BLaER1 treated with 17β-estradiol and CSF1 and Interleukin-3, amounts not matched to agents 10 nM and 100 nM (cell line): ENCODE data around the gene OBSCN.
"Not testable (repeated sequence)": the region's sequence is repeated elsewhere in the genome, so short reads cannot be mapped to it uniquely, and the experiment has no call there.

Experiments used
- H3K27ac ChIP-seq, 11 experiments: shearing (Covaris generic); formaldehyde crosslinking; 2 replicates each; pipeline ENCODE4 v1.8.1; 2022
- H3K27me3 ChIP-seq, 11 experiments: shearing (Covaris generic); formaldehyde crosslinking; 2 replicates each; pipeline ENCODE4 v1.8.1; 2022
- H3K36me3 ChIP-seq, 11 experiments: shearing (Covaris generic); formaldehyde crosslinking; 2 replicates each; pipeline ENCODE4 v1.8.1; 2022
- H3K4me1 ChIP-seq, 10 experiments: shearing (Covaris generic); formaldehyde crosslinking; 2 replicates each; pipeline ENCODE4 v1.8.1; 2022
- H3K4me2 ChIP-seq, 11 experiments: shearing (Covaris generic); formaldehyde crosslinking; 2 replicates each; pipeline ENCODE4 v1.8.1; 2022
- H3K4me3 ChIP-seq, 10 experiments: shearing (Covaris generic); formaldehyde crosslinking; 2 replicates each; pipeline ENCODE4 v1.8.1; 2022
- H3K9ac ChIP-seq, 11 experiments: shearing (Covaris generic); formaldehyde crosslinking; 2 replicates each; pipeline ENCODE4 v1.8.1; 2022
- H3K9me3 ChIP-seq, 11 experiments: shearing (Covaris generic); formaldehyde crosslinking; replicated peaks in 1 of 11; 2 replicates each; pipeline ENCODE4 v1.8.1; 2022
- H4K20me1 ChIP-seq, 11 experiments: shearing (Covaris generic); formaldehyde crosslinking; 2 replicates each; pipeline ENCODE4 v1.8.1; 2022
- Cebpa-rat ChIP-seq, 11 experiments: shearing (Covaris generic); IDR thresholded peaks; 2 replicates each; pipeline ENCODE4 v1.8.1; 2022

The OBSCN gene

GRCh38 chr1:228168563-228169270, 39.1 kb upstream of the OBSCN start:
- Histone ChIP-seq H3K4me3 (no peak overlapping the region), H3K9ac (peak overlapping the region in 3 of 11 experiments; percentile 6 to 28 (median 24); a peak in 2 of 22 replicates), H3K27ac (peak overlapping the region in 3 of 11 experiments; percentile 9 to 33 (median 21); a peak in 3 of 22 replicates), H3K27me3 (no peaks in the 10 kb centered on the region), H4K20me1 (peaks cover 0 to 75% (median 31%) of the 10 kb centered on the region in 11 experiments; a peak in 15 of 22 replicates), H3K4me1 (peaks cover 38 to 57% (median 50%) of the 10 kb centered on the region in 10 experiments), H3K36me3 (peaks cover 0 to 15% (median 0%) of the 10 kb centered on the region in 11 experiments; a peak in 4 of 22 replicates), H3K9me3 (0 out of 22 replicates have a peak, but pooled peaks cover 0 to under 1% (median 0%) of the 10 kb centered on the region in 11 experiments), H3K4me2 (peak overlapping the region; percentile 0 to 57 (median 30); a peak in 15 of 22 replicates)
- TF ChIP-seq Cebpa-rat (IDR thresholded peaks at IDR 0.05): no peak

- no peak for TF ChIP-seq Cebpa-rat (IDR thresholded peaks at IDR 0.05)
These were observed 38.5 kb upstream of the OBSCN start for GRCh38 chr1:228169345-228169744.

GRCh38 chr1:228170666-228171065, 37.2 kb upstream of the OBSCN start:
- no peak for TF ChIP-seq Cebpa-rat (IDR thresholded peaks at IDR 0.05)
- Histone ChIP-seq H3K9ac (peak overlapping the region in 2 of 11 experiments; percentile 13 to 41; a peak in 1 of 22 replicates), H3K36me3 (peaks cover 0 to 25% (median 11%) of the 10 kb centered on the region in 11 experiments; a peak in 11 of 22 replicates), H3K9me3 (peaks cover 0 to 6% (median 0%) of the 10 kb centered on the region in 11 experiments; a peak in 2 of 22 replicates), H4K20me1 (peaks cover 0 to 92% (median 44%) of the 10 kb centered on the region in 11 experiments; a peak in 15 of 22 replicates), H3K4me1 (peaks cover 36 to 56% (median 50%) of the 10 kb centered on the region in 10 experiments), H3K4me2 (no peak overlapping the region), H3K27ac (no peak overlapping the region), H3K27me3 (no peaks in the 10 kb centered on the region), H3K4me3 (no peak overlapping the region)

More at GRCh38 chr1:228169345-228169744, 38.5 kb upstream of the OBSCN start:
- H3K27ac ChIP-seq: peak overlapping the region in 1 of 11 experiments; percentile 21; a peak in 2 of 22 replicates
- peaks cover 32 to 52% (median 45%) of the 10 kb centered on the region in 10 experiments for H3K4me1 ChIP-seq
- no peak overlapping the region for H3K4me3 ChIP-seq
- peaks cover 0 to 78% (median 32%) of the 10 kb centered on the region in 11 experiments; a peak in 15 of 22 replicates for H4K20me1 ChIP-seq
- H3K36me3 ChIP-seq: peaks cover 0 to 15% (median 0%) of the 10 kb centered on the region in 11 experiments; a peak in 4 of 22 replicates
- H3K9me3 ChIP-seq: peaks cover 0 to 3% (median 0%) of the 10 kb centered on the region in 11 experiments; a peak in 2 of 22 replicates
- peak overlapping the region; percentile 0 to 57 (median 30); a peak in 19 of 22 replicates for H3K4me2 ChIP-seq
- H3K9ac ChIP-seq: peak overlapping the region in 2 of 11 experiments; percentile 6 to 28; a peak in 2 of 22 replicates
- no peaks in the 10 kb centered on the region for H3K27me3 ChIP-seq

GRCh38 chr1:228171221-228171891, 36.5 kb upstream of the OBSCN start:
- H3K9me3 ChIP-seq: peaks cover 0 to 6% (median 0%) of the 10 kb centered on the region in 11 experiments; a peak in 2 of 22 replicates
- no peak for TF ChIP-seq Cebpa-rat (IDR thresholded peaks at IDR 0.05)
- no peaks in the 10 kb centered on the region for H3K27me3 ChIP-seq
- peaks cover 43 to 61% (median 55%) of the 10 kb centered on the region in 10 experiments for H3K4me1 ChIP-seq
- peak overlapping the region in 1 of 11 experiments; percentile 29; a peak in 1 of 22 replicates for H3K27ac ChIP-seq
- H3K4me3 ChIP-seq: no peak overlapping the region
- peaks cover 0 to 25% (median 11%) of the 10 kb centered on the region in 11 experiments; a peak in 11 of 22 replicates for H3K36me3 ChIP-seq
- H3K9ac ChIP-seq: peak overlapping the region in 4 of 11 experiments; percentile 4 to 57 (median 41); a peak in 5 of 22 replicates
- H3K4me2 ChIP-seq: no peak overlapping the region
- peaks cover 0 to 97% (median 50%) of the 10 kb centered on the region in 11 experiments; a peak in 15 of 22 replicates for H4K20me1 ChIP-seq

- H3K27me3 ChIP-seq: no peaks in the 10 kb centered on the region
- no peak overlapping the region for H3K4me2 ChIP-seq
- H3K4me1 ChIP-seq: peaks cover 48 to 68% (median 58%) of the 10 kb centered on the region in 10 experiments
- peaks cover 0 to 22% (median 11%) of the 10 kb centered on the region in 11 experiments; a peak in 11 of 22 replicates for H3K36me3 ChIP-seq
- no peak for TF ChIP-seq Cebpa-rat (IDR thresholded peaks at IDR 0.05)
- peaks cover 0 to 6% (median 0%) of the 10 kb centered on the region in 11 experiments; a peak in 2 of 22 replicates for H3K9me3 ChIP-seq
- peaks cover 0 to 97% (median 60%) of the 10 kb centered on the region in 11 experiments; a peak in 15 of 22 replicates for H4K20me1 ChIP-seq
- H3K4me3 ChIP-seq: no peak overlapping the region
- H3K9ac ChIP-seq: peak overlapping the region in 1 of 11 experiments; percentile 57; a peak in 1 of 22 replicates
- no peak overlapping the region for H3K27ac ChIP-seq
These were observed 35.0 kb upstream of the OBSCN start for GRCh38 chr1:228172591-228173527.

- not testable (repeated sequence) for H3K4me3 ChIP-seq
These were observed 34.0 kb upstream of the OBSCN start for GRCh38 chr1:228173528-228174481.

More at GRCh38 chr1:228173528-228174481, 34.0 kb upstream of the OBSCN start:
- H3K4me2 ChIP-seq, H3K9me3 ChIP-seq, H3K27ac ChIP-seq, H3K27me3 ChIP-seq, H3K9ac ChIP-seq: not testable (repeated sequence)
- Histone ChIP-seq H4K20me1 (peaks cover 0 to 97% (median 63%) of the 10 kb centered on the region in 11 experiments; a peak in 15 of 22 replicates), H3K36me3 (peaks cover 0 to 22% (median 10%) of the 10 kb centered on the region in 11 experiments; a peak in 11 of 22 replicates), H3K4me1 (peaks cover 51 to 74% (median 62%) of the 10 kb centered on the region in 10 experiments)
